Thyroid gland (tissue), 4 donors: ENCODE results near the gene TDRD9.
"Not testable (repeated sequence)": the region's sequence is repeated elsewhere in the genome, so short reads cannot be mapped to it uniquely, and the experiment has no call there.

Experiments used
- CTCF ChIP-seq, 6 experiments: fragments of 200-600 bp in 3 of 6; fragments of 450-650 bp in 3 of 6; sonication (generic) in 3 of 6; IDR thresholded peaks; one replicate each; pipeline ENCODE4 v1.5.1; 2016 to 2019; ENCODE audit warnings: antibody characterized with exemption in 6 of 6, mild to moderate bottlenecking in 2 of 6, inconsistent platforms in 1 of 6, moderate library complexity in 1 of 6
- POLR2A ChIP-seq, 2 donors: fragments of 450-650 bp; IDR thresholded peaks; one replicate each; pipeline ENCODE4 v1.6.1; 2017; ENCODE audit warnings: antibody characterized with exemption in 2 of 2, mild to moderate bottlenecking in 2 of 2, moderate library complexity in 1 of 2

GRCh38 chr14:103889002-103889312 lies 39.3 kb upstream of the TDRD9 start:
- not testable (repeated sequence) for TF ChIP-seq CTCF, POLR2A (IDR thresholded peaks at IDR 0.05)
